SK-N-DZ (cell line): ENCODE measurements around the gene PDZRN4.
A peak's percentile ranks its signal among the peaks of the same experiment; 100 is the strongest.

Source experiments
- DNase-seq: peaks from one replicate; pipeline ENCODE4 v3.0.0-alpha.2; 2015; ENCODE audit warnings: low spot score

Gene PDZRN4

DNA sequence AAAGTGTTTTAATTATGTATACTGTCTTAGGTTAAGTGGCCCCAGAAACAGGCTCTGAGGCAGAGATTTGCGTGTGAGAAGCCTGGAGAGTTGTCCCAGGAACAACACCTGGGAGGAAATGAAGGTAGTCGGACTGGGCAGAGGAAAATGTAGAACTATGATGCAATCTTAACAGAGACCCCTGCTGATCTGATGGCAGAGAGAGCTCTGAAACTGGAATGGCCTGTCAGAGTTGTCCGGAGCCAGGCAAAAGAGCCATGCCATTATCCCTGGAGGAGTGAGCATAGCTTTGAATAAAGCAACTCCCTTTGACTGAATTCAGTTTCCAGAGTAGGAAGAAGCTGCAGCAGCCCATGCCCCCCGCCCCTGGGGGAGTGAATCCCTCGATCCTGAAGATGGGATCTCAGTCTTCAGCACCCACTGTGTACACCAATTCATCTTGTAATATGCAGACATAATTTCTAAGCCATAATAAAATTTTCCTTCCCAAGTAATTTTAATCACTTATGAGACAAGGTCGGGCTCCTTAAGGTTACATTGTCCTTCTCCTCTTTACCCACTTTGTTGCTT, 264.8 kb downstream of the PDZRN4 start:
- DNase-seq: no peak

DNA sequence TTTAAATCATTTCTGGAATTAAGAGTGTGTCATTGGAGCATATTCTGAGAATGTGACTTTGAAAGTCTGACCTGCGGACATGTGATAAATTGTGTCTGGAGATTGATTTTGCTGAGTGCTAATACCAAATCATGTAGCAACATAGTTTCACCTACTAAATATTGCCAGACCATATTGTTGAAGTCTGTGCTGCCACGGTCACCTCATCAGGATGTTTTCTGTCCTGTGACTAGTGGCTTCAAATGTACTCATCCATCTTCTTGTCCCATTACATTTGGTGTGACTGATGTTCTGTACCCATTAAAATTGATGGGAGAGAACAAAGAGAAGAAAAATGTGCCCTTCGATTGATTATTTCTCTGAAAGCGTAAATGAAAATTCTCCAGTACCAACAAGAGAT, 265.3 kb downstream of the PDZRN4 start:
- no peak for DNase-seq

DNA sequence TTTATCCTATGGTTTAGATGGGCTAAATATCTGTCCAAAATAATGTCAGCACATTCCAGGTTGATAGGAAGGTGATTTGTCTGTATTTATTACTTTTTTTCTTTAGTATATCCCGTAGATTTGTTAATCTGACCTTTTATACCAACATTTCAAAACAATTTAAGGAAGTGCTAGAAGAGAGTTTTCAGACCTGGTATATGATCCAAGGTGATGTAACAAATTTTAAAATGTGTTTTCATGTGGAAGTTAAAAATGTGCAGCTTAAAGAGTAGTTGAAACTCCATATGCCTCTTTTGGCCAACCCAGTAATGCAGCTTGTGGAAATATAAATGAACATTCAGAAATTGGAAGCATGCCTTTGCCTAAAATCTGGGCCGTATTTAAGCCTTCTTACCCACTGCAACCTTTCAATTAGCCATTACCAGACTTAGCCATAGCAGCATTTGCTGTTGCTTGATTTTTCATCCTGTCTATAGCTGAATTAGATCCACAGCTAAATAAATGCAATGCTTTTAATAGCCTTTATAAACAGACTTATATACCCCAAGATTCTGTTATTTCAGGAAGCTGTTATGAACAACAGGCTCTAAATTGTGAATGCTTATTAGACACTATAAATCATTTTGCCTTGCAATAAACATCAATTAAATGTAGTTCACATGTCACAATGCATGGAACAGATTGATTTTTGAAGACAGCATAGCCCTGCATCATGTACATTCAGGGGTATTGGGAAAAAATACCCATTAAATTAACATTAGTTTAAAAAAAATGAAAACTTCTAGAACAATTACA, 271.2 kb downstream of the PDZRN4 start:
- no peak for DNase-seq

DNA sequence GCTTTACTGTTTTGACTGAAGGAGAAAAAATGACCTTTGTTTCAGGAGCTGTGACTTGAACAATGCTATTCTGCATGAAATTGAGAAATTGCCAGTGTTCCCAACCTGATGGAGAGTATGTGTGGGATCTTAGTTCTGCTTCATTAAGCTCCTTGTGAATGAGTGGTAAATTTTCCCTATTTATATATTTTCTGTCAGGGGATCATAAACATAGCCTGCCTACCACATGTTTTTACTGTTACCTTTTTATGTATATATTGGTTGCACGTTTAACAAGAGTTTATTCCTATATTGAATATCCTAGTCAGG, 271.7 kb downstream of the PDZRN4 start:
- DNase-seq: no peak

DNA sequence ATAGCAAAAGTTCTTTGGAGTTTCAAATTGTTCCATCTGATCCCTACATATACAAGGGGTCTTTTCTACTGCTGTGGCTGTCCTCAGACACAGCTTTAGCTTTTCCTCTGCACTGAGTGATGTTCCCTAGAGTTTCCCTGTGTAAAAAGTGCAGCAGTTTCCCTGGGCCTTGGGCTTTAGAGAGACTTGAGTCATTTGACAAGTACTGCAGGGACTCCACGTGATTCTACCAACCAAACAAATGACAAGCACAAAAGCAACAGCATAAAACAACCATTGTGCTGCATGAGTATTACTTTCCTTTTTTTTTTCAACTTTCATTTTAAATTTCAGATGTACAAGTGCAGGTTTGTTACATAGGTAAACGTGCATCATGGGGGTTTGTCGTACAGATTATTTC, 272.8 kb downstream of the PDZRN4 start:
- no peak for DNase-seq

DNA sequence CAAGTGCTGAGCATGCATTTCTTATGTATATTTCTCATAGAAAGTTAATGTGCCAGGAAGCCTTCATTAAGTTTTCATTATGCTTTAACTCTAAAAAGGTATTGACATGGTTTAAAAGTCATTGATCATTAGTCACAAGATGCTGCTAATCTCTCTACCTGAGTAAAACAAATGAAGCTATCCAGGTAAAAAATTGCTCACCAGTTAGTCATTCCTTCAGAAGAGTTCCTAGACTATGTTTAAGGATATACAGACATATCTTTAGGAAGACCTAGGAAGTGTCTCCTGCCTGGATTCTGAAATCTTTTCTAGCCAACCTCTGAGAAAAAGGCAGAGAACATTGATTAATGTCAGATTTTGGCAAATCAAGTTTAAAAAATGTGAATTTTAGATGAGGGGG, 274.2 kb downstream of the PDZRN4 start:
- DNase-seq: no peak

DNA sequence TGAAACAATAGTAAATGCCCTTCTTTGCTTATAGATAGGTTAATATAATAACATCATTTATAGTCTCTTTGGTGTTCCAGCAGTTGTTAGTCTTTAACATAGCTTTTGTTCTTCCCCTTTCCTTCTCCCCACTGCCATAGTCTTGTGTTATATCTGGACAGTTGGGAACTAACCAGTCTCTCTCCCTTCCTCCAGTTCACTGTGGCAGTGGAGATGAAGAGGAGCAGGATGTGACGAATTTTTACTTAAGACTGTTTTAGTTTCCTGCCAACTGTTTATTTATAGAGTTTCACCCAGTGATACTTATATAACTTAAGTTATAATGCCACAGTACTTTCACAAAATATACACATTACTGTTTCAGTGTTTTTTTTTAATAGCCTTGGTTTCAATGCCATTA, 277.4 kb downstream of the PDZRN4 start:
- no peak for DNase-seq

DNA sequence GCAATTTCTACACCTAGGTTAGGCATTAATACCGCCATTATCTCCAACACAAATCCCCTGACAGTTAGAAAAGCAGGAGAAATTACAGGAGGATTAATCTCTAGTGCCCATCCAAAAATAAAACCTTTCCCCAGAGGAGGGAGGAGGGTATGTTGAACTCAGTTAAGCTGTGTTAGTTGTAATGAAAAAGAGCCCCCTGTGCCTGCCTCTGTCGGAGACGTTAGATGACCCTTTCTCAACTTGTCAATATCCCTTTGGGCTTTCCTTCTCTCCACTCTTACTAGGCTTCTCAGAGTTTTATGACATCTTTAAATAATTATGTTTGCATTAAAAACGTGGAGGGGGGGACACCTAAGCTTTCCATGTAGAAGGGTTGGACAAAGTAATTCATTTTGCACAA, 278.2 kb downstream of the PDZRN4 start:
- DNase-seq: no peak

DNA sequence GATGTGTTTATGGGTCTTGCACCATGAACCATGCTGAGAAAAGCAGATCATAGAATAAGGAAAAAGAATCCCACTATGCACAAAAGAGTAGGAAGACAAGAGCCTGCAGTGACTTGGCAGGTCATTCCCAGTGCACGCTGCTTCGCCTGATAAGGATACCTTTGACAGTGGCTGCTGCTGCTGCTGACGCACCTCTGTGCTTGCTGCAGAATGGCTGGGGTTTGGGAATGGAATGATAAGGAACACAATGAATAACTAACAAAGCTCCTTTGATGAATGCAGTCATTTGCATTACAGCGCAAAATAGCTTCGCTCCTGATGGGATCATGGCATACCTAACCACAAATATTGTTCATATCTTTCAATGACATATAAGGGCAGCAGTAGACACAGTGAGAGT, 278.7 kb downstream of the PDZRN4 start:
- DNase-seq: no peak

DNA sequence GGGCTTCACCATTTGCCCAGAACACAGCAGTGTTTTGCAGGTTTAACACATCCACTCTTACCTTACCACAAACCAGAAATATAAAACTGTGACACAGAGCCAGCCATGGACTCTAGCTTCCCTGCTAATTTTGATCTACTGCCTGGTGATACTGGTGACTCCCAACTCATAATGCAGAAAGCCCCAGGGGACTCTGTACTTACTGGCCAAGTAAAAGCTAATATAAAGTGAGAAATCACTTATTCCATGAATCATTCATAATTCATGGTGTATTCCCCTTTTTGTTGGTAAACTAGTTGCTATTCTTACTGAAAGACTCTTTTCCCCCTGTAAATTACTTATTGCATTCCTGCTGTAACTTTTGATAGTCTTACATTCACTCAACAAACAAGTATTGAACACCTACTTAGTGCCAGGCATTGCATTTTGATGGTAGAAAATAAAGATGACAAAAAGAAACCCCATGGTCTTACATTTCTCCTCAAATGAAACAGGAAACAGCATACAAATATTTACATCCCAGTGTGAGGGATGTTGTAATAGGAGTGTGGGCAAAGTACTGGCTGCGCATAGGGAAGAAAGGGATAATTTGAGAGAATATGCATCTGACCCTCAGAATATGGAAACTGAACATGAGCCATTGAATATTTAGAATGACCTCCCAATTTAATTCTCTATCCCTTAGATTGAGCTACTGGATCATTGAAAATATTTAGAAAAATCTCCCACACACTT, 279.6 kb downstream of the PDZRN4 start:
- DNase-seq: no peak

DNA sequence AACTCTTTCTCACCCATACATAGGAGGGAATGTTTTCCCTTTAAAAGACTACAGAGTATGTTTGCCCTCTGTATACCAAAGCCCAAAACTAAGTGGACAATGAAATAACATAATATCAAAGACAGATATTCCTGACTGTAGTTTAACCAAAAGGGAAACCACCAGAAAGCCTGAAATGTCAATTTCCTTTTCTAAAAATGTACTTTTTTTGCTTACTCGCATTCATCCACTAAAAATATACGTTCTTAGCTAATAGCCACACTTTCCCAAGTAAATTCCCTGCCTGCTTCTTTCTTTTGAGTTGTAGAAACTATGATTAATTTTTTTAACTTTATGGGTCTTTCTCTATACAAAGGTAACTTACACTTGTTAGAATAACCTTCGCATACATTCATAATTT, 280.2 kb downstream of the PDZRN4 start:
- no peak for DNase-seq

DNA sequence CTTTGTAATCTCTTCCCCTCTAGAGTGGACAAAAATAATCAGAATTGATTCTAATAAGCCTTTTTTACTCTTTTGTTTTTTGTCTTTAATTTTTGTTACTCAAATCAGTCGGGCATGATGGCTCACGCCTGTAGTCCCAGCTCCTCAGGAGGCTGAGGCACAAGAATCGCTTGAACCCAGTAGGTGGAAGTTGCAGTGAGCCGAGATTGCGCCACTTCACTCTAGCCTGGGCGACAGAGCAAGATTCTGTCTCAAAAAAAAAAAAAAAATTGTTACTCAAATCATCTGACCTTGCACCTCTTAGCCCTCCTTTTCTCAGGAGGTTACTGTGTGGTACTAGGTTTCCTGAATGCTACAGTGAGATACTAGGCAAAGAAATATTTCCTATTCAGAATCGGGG, 280.6 kb downstream of the PDZRN4 start:
- DNase-seq: no peak

DNA sequence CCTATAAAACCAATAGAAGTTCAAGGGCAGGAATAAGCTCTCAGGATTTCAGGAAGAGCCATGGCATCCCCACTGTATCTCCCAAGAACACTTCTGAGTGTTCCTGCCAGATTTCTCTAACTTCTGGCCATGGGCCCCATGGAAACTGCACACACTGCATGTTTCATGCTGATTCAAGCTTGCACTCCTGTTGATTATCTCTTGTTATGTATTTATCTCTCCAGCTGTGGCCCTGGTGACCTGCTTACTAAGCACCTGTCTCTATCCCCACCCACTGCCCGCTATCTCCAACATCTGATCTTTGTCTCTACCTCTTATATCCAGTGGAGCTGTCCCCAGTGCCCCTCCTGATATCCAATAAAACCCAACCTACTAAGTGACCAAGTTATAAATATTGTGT, 285.3 kb downstream of the PDZRN4 start:
- DNase-seq: peak; percentile 16

DNA sequence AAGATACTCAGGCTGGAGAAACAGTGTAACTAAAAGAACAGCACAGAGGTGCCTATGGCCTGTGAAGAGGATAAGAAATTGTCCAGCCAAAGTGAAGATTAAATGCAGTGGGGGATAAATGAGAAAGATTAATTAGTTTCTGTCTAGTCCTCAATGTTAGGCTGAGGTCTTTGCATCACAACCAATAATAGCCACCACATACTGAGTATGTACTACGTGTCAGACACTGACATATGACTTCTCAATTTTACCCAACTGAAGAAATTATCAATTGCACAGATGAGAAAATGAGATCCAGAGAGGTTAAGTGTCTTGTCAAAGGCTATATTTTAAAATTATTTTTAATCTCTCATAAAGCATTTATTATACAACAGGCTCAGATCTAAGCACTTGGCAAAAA, 285.9 kb downstream of the PDZRN4 start:
- DNase-seq: no peak

DNA sequence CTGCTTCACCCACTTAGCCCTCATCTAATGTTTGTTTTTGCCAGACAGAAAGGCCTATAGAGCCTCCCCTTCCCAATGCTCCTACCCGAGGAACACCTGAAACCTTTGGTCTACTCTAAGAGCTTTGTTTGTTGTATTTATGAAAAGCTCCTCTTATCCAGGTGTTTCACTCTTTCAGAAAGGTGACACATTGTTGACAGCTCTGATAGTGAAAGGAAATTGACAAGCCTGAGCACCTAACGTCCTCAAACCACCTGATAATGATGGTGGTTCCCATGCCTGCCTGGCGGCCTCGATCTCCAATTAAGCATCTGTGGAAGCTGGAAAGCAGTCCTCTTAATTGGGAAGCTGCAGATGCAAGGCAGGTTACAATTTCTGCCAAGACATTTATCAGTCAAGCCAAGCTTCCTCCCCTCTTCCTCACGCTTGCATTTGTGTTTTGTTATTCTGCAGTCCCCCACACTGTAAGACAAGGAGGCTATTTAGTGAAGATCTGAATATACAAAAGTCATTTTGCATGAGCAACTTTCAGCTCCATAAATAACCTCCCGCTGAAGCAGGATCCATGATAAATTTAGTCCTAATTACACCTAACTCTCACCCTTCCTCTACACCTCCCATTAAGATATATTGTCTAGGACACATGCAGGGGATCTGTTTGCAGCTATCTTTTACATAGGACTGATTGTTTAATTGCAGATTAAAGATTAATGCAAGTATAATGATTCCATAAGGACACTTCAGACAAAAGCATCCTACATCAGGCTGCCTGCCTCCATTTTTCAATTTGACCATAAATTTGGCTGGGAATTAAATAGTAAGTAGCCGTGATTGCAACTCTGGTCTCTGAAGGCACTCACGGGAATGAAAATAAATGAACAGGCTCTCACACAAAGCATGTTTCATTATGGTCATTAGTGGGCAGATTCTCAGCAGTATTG, 288.6 kb downstream of the PDZRN4 start:
- peak; percentile 19 for DNase-seq

DNA sequence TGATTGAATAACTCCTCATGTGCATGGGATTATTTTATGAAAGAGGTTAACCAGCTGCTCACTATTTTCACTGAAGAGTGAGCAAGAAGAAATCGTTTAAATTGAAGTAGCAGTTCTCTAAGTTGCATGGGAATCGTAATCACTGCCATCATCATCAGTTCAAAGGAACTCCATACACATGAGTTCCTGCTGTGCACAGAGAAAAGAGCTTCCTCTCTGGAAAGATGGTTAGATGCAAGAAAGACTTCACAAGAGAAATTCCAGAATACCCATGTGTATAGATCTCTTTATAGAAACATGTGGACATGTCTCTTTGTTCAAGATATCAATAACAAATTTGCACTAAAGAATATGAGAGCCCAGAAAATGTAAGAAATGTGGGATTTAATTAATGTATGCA, 291.3 kb downstream of the PDZRN4 start:
- DNase-seq: no peak

DNA sequence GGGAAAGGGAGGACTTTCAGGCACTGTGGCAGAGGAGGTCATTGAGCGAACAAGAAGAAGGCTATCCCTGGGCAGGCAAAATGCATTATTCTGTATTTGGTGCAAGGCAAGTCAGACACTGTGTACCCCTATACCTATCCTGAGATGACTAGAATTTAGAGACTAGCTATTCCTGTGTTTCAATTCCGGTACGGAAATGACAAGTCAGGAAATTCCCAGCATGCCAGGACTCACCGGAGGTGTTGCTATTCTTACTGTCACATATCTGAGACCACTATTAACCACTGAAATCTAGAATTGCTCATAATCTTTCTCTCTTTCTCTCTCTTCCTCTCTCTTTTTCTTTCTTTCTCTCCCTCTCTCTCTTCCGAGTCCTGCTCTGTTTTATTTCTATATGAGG, 297.1 kb downstream of the PDZRN4 start:
- no peak for DNase-seq

DNA sequence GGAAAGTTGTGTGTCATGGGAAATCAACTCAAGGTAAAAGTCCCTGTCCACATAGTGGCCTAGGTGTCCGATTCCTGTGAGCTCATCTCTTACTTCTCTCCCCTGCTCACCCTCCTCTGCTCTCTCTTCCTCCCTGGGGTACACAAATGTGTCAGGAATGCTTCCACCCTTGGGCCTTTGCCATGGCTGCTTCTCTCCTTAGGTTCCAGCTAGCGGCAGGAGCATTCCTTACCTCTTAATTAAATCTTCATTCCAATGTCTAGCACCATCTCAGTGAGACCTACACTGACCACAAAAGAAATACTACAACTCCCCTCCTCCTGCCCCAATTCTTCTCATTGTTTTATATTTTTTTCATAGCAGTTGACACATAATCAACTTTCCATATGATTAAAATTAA, 298.6 kb downstream of the PDZRN4 start:
- no peak for DNase-seq

DNA sequence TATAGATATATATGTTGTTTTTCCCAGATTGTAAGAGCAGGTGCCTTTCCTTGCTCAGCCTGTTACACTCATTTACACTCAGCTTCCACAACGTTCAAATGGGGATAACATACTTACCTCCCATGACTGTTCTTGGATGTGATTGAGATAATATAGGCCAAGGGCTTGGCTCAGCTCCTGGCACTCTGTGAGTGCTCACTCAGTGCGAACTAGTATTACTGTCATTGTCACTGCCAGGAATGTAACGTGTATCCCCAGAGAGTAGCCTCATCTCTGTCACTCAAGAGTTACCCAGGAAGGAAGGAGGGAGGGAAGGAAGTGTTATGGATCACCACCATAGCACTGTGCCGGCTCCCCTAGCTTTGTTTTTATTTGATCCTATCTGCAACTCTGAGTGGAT, 307.9 kb downstream of the PDZRN4 start:
- DNase-seq: no peak

DNA sequence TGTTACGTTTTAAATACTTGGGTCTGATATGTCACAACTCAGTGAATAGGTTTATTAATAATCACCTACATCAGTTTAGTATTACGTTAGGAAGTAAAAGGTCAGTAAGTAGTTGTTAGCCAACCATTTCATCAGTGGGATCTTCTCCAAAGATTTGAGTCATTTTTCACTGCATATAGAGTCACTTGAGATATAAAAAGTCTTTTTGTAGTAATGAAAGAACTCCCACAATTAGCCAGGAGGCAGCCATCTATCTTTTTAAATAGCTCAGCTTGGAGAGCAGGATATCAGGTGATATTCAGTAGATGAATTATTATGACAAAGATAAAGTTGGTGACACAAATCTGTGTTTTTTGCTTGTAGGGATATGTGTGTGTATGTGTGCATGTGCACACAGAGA, 309.3 kb downstream of the PDZRN4 start:
- no peak for DNase-seq

DNA sequence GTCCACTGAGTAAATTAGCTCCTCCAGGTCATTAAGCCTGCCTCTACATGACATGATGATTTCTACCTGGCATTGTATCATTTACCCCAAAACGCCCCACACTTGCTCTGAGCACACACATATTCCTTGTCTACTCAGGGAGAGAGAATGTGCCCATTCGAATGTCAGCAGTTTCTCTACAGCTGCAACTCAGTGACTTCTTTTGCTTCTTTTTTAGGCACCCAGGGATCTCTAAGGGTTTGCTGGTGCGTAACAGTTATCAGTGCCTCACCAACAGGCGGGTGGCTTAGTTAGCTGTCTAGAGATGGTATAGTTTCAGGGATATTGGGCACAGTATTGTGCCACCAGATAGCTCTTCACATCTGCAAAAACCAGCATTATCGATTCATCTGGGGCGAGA, 316.9 kb downstream of the PDZRN4 start:
- DNase-seq: no peak

DNA sequence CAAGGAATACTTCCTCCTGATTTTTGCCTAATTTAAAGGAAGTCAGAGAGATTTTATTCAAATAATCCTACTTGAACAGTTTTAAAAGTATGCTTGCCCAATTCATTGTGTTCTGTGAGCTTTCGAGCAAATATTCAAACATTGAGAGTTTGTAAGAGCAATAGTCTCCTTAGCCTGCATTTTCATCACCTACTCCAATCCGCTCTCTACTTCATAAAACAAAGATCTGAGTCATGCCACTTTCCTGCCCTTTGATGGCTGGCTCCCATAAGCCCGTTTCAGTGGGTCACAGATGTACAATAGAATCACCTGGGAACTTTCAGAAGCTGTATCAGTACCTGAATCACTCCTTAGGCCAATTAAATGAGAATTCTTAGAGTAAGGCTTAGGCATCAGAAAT, 319.2 kb downstream of the PDZRN4 start:
- no peak for DNase-seq
